GM12801 (cell line): Measurements from ENCODE around the gene DDT.
"Not testable (repeated sequence)": the region's sequence is repeated elsewhere in the genome, so short reads cannot be mapped to it uniquely, and the experiment has no call there.

Source experiments
- CTCF ChIP-seq: IDR thresholded peaks from one replicate; pipeline ENCODE4 v1.5.1; 2011; ENCODE audit warnings: control low read depth; ENCODE audit not compliant: insufficient read length; ENCODE audit errors: extremely low read depth

The DDT gene

GRCh38 chr22:23970201-23970641, 4.0 kb downstream of the DDT start:
- TF ChIP-seq CTCF: no peak

GRCh38 chr22:23969071-23969470, 5.2 kb downstream of the DDT start:
- TF ChIP-seq CTCF: no peak

GRCh38 chr22:23966568-23966967, 7.7 kb downstream of the DDT start, which contains the start of gene DDTL:
Gene DDTL, plus strand, starts transcription at chr22:23966888. Its CDS starts 27 bp downstream, at chr22:23966915.
- not testable (repeated sequence) for TF ChIP-seq CTCF

GRCh38 chr22:23961084-23961771, 13.0 kb downstream of the DDT start, which contains the start of gene GSTT2B:
Gene GSTT2B, minus strand, starts transcription at chr22:23961195. Its CDS starts 64 bp downstream, at chr22:23961131.
- TF ChIP-seq CTCF: not testable (repeated sequence)

- TF ChIP-seq CTCF: no peak
These were observed 35.3 kb downstream of the DDT start for GRCh38 chr22:23939017-23939357.

GRCh38 chr22:23938328-23939016, 35.8 kb downstream of the DDT start:
- no peak for TF ChIP-seq CTCF

GRCh38 chr22:23926561-23926960, 47.7 kb downstream of the DDT start:
- TF ChIP-seq CTCF: no peak
